Calu3 (cell line): Measurements from ENCODE around the gene ARL2. TPM values are rescaled to one million over a fixed set of nuclear protein-coding genes. Genes with fewer than 3 reads are reported as not detected.
"Not testable (repeated sequence)": the region's sequence is repeated elsewhere in the genome, so short reads cannot be mapped to it uniquely, and the experiment has no call there.

ENCODE experiments used
- BruUV-seq: library from RNA; stranded (reverse); fragments of 400-500 nt; replicated peaks from 2 replicates; lab custom pipeline; 2021; lab: Mats Ljungman, UMichigan
- CTCF ChIA-PET: fragments of 300-600 bp; sonication (Branson Sonifier 250); formaldehyde crosslinking; loops from one replicate; lab custom pipeline; 2022; ENCODE audit warnings: antibody characterized with exemption; lab: Charles Lee
- DNase-seq: peaks from one replicate; pipeline ENCODE4 v3.0.0; 2022
- H3K27ac Mint-ChIP-seq: one replicate; pipeline ENCODE4 v1.8.0; 2022; ENCODE audit warnings: mixed read lengths; ENCODE audit not compliant: unreplicated experiment
- H3K27me3 Mint-ChIP-seq: one replicate; pipeline ENCODE4 v1.8.0; 2022; ENCODE audit warnings: mixed read lengths; ENCODE audit not compliant: unreplicated experiment
- H3K36me3 Mint-ChIP-seq: one replicate; pipeline ENCODE4 v1.8.0; 2022; ENCODE audit warnings: mild to moderate bottlenecking, moderate library complexity, mixed read lengths; ENCODE audit not compliant: insufficient read depth, unreplicated experiment
- H3K4me1 Mint-ChIP-seq: one replicate; pipeline ENCODE4 v1.8.0; 2022; ENCODE audit warnings: mild to moderate bottlenecking, low read depth, mixed read lengths; ENCODE audit not compliant: unreplicated experiment
- H3K4me3 Mint-ChIP-seq: one replicate; pipeline ENCODE4 v1.8.0; 2022; ENCODE audit warnings: mild to moderate bottlenecking, low read depth, moderate library complexity, mixed read lengths; ENCODE audit not compliant: unreplicated experiment
- H3K9me3 Mint-ChIP-seq: one replicate; pipeline ENCODE4 v1.8.0; 2022; ENCODE audit warnings: low read depth, mixed read lengths; ENCODE audit not compliant: unreplicated experiment
- CTCF ChIP-seq: fragments of 200-600 bp; IDR thresholded peaks from one replicate; pipeline ENCODE4 v1.8.0; 2022; ENCODE audit warnings: antibody characterized with exemption; ENCODE audit not compliant: unreplicated experiment
- intact Hi-C: fragments of 100-400 bp; cut with micrococcal nuclease; formaldehyde crosslinking; loops from one replicate; pipeline ENCODE4 v1.10.0; 2022; ENCODE audit not compliant: unreplicated experiment
- total RNA-seq: library from RNA; stranded (reverse); gene quantifications from 2 replicates; pipeline ENCODE4 v1.2.3, GENCODE V29; 2022

ARL2 gene
- total RNA-seq, 1 experiment from 2014 or later = 62.6 TPM

GRCh38 chr11:65017937-65018336, 4.0 kb downstream of the ARL2 start:
- DNase-seq = no peak
- intact Hi-C loops = no loop called here
- Mint-ChIP-seq H3K4me1 (peaks cover 21% of the 10 kb centered on the region), H3K27me3 (no peaks in the 10 kb centered on the region), H3K36me3 (peaks cover 49% of the 10 kb centered on the region), H3K27ac (no peak overlapping the region), H3K4me3 (no peak overlapping the region), H3K9me3 (no peaks in the 10 kb centered on the region)
- no TSS peak for BruUV-seq
- CTCF ChIA-PET = no interaction called here
- no peak for TF ChIP-seq CTCF

GRCh38 chr11:65019824-65020223, 5.9 kb downstream of the ARL2 start:
- Mint-ChIP-seq H3K27ac (no peak overlapping the region), H3K4me1 (peaks cover 15% of the 10 kb centered on the region), H3K27me3 (no peaks in the 10 kb centered on the region), H3K9me3 (no peaks in the 10 kb centered on the region), H3K4me3 (no peak overlapping the region), H3K36me3 (peaks cover 31% of the 10 kb centered on the region)
- CTCF ChIA-PET = no interaction called here
- no peak for TF ChIP-seq CTCF
- DNase-seq = no peak
- intact Hi-C loops = no loop called here
- BruUV-seq = no TSS peak

GRCh38 chr11:65021003-65021402, 7.0 kb downstream of the ARL2 start:
- no TSS peak for BruUV-seq
- TF ChIP-seq CTCF = no peak
- intact Hi-C loops = no loop called here
- peaks cover 13% of the 10 kb centered on the region for H3K4me1 Mint-ChIP-seq
- no peak for DNase-seq
- CTCF ChIA-PET = no interaction called here
- H3K4me3 Mint-ChIP-seq = no peak overlapping the region
- H3K27ac Mint-ChIP-seq = no peak overlapping the region
- peaks cover 29% of the 10 kb centered on the region for H3K36me3 Mint-ChIP-seq
- no peaks in the 10 kb centered on the region for H3K9me3 Mint-ChIP-seq
- no peaks in the 10 kb centered on the region for H3K27me3 Mint-ChIP-seq

GRCh38 chr11:65021509-65021908, 7.5 kb downstream of the ARL2 start:
- Mint-ChIP-seq H3K9me3 (no peaks in the 10 kb centered on the region), H3K4me3 (no peak overlapping the region), H3K4me1 (peaks cover 8% of the 10 kb centered on the region), H3K27ac (no peak overlapping the region), H3K36me3 (peaks cover 28% of the 10 kb centered on the region), H3K27me3 (no peaks in the 10 kb centered on the region)
- TF ChIP-seq CTCF = no peak
- intact Hi-C loops = no loop called here
- CTCF ChIA-PET = no interaction called here
- no TSS peak for BruUV-seq
- DNase-seq = no peak

- H3K27me3 Mint-ChIP-seq, BruUV-seq, H3K27ac Mint-ChIP-seq, CTCF ChIA-PET, H3K4me3 Mint-ChIP-seq, intact Hi-C loops, DNase-seq, H3K9me3 Mint-ChIP-seq: not testable (repeated sequence)
- Mint-ChIP-seq H3K36me3 (peaks cover 28% of the 10 kb centered on the region), H3K4me1 (peaks cover 16% of the 10 kb centered on the region)
Measured at GRCh38 chr11:65023502-65023901, 9.5 kb downstream of the ARL2 start.
